Neural cell (in vitro differentiated cells): ENCODE data around the gene KDM4C.

ENCODE experiments used
- EP300 ChIP-seq: fragments of 450-650 bp; conservative IDR thresholded peaks from 2 replicates; pipeline ENCODE4 v1.6.1; 2014; ENCODE audit warnings: antibody characterized with exemption, mild to moderate bottlenecking, moderate library complexity; ENCODE audit not compliant: poor library complexity, severe bottlenecking
- EZH2 ChIP-seq: fragments of 200-600, 300-800 bp; shearing (Covaris generic), sonication (generic); IDR thresholded peaks from 2 replicates; pipeline ENCODE4 v1.6.1; 2014; ENCODE audit warnings: antibody characterized with exemption, low read length, borderline replicate concordance, mild to moderate bottlenecking; ENCODE audit not compliant: insufficient read depth, poor library complexity, severe bottlenecking
- MXI1 ChIP-seq: fragments of 450-650 bp; conservative IDR thresholded peaks from 2 replicates; pipeline ENCODE4 v1.6.1; 2014; ENCODE audit warnings: antibody characterized with exemption, mild to moderate bottlenecking; ENCODE audit not compliant: poor library complexity, severe bottlenecking
- POLR2AphosphoS5 ChIP-seq: IDR thresholded peaks from 2 replicates; pipeline ENCODE4 v1.6.1; 2012
- RAD21 ChIP-seq: fragments of 450-650 bp; conservative IDR thresholded peaks from 2 replicates; pipeline ENCODE4 v1.6.1; 2014; ENCODE audit warnings: antibody characterized with exemption, mild to moderate bottlenecking, moderate library complexity
- REST ChIP-seq: IDR thresholded peaks from 2 replicates; pipeline ENCODE4 v1.6.1; 2012; ENCODE audit warnings: borderline replicate concordance
- SMC3 ChIP-seq: fragments of 450-650 bp; conservative IDR thresholded peaks from 2 replicates; pipeline ENCODE4 v1.6.1; 2014; ENCODE audit warnings: antibody characterized with exemption, mild to moderate bottlenecking, moderate library complexity; ENCODE audit not compliant: poor library complexity
- TAF1 ChIP-seq: IDR thresholded peaks from 2 replicates; pipeline ENCODE4 v1.6.1; 2012; ENCODE audit warnings: low read depth
- TF ChIP-seq, protein P1 (sequence below): fragments of 450-650 bp; IDR thresholded peaks from 2 replicates; pipeline ENCODE4 v1.5.1; 2014; ENCODE audit warnings: antibody characterized with exemption, mild to moderate bottlenecking, moderate library complexity; ENCODE audit not compliant: poor library complexity, severe bottlenecking

DNA sequence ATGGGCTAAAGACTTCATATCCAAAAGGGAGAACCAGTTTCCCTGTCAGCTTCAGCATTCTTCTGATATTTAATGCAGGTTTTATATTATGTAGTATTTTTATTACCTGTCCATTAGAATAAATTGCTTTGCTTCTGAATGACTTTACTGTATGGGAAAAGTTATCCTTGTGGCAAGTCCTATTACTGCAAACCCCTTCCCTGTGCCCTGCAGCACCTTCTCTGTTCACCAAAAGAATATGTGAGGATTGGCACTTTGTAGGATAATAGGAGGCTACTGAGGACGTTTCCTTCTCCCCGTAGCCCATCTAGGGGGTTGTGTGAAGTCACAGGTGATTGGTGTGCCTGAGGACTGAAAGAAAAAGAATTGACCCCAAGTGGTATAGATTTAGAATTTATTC is 296.1 kb downstream of the KDM4C start:
- TF ChIP-seq, protein P1, sequence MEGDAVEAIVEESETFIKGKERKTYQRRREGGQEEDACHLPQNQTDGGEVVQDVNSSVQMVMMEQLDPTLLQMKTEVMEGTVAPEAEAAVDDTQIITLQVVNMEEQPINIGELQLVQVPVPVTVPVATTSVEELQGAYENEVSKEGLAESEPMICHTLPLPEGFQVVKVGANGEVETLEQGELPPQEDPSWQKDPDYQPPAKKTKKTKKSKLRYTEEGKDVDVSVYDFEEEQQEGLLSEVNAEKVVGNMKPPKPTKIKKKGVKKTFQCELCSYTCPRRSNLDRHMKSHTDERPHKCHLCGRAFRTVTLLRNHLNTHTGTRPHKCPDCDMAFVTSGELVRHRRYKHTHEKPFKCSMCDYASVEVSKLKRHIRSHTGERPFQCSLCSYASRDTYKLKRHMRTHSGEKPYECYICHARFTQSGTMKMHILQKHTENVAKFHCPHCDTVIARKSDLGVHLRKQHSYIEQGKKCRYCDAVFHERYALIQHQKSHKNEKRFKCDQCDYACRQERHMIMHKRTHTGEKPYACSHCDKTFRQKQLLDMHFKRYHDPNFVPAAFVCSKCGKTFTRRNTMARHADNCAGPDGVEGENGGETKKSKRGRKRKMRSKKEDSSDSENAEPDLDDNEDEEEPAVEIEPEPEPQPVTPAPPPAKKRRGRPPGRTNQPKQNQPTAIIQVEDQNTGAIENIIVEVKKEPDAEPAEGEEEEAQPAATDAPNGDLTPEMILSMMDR, result no peak
- TF ChIP-seq REST (no peak), EZH2 (no peak), EP300 (no peak), POLR2AphosphoS5 (no peak), TAF1 (no peak), MXI1 (no peak), RAD21 (no peak), SMC3 (no peak)
